HL-60 (cell line): Measurements from ENCODE around the gene PASK.
"Not testable (repeated sequence)": the region's sequence is repeated elsewhere in the genome, so short reads cannot be mapped to it uniquely, and the experiment has no call there.

ENCODE experiments used
- DNase-seq, 2 experiments: peaks; one replicate each; pipeline ENCODE4 v3.0.0-alpha.2; 2010 to 2020; ENCODE audit warnings: low read depth in 1 of 2, low spot score in 1 of 2
- H3K27ac ChIP-seq: fragments of 250-450 bp; sonication (Bioruptor Pico); replicated peaks from 2 replicates; pipeline ENCODE4 v1.5.1; 2020; ENCODE audit warnings: mild to moderate bottlenecking, moderate library complexity
- H3K27me3 ChIP-seq: fragments of 250-450 bp; sonication (Bioruptor Pico); 2 replicates; pipeline ENCODE4 v1.5.1; 2021; ENCODE audit warnings: mild to moderate bottlenecking, moderate library complexity; ENCODE audit not compliant: insufficient read depth, poor library complexity, severe bottlenecking
- H3K4me3 ChIP-seq: replicated peaks from 2 replicates; pipeline ENCODE4 v1.5.1; 2011; ENCODE audit warnings: mild to moderate bottlenecking, control low read depth, low read length; ENCODE audit not compliant: insufficient read depth
- GABPA ChIP-seq: IDR thresholded peaks from 2 replicates; pipeline ENCODE4 v1.6.1; 2012; ENCODE audit warnings: low read depth
- POLR2AphosphoS5 ChIP-seq: IDR thresholded peaks from 2 replicates; pipeline ENCODE4 v1.6.1; 2012; ENCODE audit warnings: low read depth
- SPI1 ChIP-seq: IDR thresholded peaks from 2 replicates; pipeline ENCODE4 v1.6.1; 2012; ENCODE audit warnings: low read depth, mild to moderate bottlenecking, borderline replicate concordance
- TF ChIP-seq, protein P1 (sequence below): IDR thresholded peaks from 2 replicates; pipeline ENCODE4 v1.6.1; 2012; ENCODE audit warnings: low read depth; ENCODE audit not compliant: insufficient replicate concordance
- TF ChIP-seq, protein P2 (sequence below): IDR thresholded peaks from one replicate; pipeline ENCODE4 v1.5.1; 2011; ENCODE audit warnings: low read length, control low read depth, inconsistent platforms; ENCODE audit not compliant: insufficient read depth

Gene PASK

DNA sequence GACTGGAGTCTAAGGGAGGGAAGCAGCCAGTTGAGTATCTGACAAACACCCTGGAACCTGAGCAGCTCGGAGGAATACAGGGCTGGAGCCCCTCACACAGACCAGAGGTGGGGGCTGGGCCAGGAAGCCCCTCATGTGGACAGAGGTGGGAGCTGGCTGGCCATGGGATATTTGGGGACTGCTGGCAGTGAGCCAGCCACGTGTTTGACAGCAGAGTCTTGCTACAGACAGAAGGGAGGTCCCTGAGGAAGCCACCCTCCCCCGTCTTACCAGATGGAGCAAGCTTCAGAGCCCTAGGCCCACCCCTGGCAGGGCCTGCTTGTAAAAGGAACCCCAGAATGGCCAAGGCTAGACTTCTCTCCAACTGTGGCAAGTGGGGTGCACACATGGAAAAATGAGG is 43.6 kb downstream of the PASK start:
- DNase-seq, result no peak
- no peaks in the 10 kb centered on the region for H3K27me3 ChIP-seq
- TF ChIP-seq, protein P1, sequence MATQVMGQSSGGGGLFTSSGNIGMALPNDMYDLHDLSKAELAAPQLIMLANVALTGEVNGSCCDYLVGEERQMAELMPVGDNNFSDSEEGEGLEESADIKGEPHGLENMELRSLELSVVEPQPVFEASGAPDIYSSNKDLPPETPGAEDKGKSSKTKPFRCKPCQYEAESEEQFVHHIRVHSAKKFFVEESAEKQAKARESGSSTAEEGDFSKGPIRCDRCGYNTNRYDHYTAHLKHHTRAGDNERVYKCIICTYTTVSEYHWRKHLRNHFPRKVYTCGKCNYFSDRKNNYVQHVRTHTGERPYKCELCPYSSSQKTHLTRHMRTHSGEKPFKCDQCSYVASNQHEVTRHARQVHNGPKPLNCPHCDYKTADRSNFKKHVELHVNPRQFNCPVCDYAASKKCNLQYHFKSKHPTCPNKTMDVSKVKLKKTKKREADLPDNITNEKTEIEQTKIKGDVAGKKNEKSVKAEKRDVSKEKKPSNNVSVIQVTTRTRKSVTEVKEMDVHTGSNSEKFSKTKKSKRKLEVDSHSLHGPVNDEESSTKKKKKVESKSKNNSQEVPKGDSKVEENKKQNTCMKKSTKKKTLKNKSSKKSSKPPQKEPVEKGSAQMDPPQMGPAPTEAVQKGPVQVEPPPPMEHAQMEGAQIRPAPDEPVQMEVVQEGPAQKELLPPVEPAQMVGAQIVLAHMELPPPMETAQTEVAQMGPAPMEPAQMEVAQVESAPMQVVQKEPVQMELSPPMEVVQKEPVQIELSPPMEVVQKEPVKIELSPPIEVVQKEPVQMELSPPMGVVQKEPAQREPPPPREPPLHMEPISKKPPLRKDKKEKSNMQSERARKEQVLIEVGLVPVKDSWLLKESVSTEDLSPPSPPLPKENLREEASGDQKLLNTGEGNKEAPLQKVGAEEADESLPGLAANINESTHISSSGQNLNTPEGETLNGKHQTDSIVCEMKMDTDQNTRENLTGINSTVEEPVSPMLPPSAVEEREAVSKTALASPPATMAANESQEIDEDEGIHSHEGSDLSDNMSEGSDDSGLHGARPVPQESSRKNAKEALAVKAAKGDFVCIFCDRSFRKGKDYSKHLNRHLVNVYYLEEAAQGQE, result no peak
- TF ChIP-seq, protein P2, sequence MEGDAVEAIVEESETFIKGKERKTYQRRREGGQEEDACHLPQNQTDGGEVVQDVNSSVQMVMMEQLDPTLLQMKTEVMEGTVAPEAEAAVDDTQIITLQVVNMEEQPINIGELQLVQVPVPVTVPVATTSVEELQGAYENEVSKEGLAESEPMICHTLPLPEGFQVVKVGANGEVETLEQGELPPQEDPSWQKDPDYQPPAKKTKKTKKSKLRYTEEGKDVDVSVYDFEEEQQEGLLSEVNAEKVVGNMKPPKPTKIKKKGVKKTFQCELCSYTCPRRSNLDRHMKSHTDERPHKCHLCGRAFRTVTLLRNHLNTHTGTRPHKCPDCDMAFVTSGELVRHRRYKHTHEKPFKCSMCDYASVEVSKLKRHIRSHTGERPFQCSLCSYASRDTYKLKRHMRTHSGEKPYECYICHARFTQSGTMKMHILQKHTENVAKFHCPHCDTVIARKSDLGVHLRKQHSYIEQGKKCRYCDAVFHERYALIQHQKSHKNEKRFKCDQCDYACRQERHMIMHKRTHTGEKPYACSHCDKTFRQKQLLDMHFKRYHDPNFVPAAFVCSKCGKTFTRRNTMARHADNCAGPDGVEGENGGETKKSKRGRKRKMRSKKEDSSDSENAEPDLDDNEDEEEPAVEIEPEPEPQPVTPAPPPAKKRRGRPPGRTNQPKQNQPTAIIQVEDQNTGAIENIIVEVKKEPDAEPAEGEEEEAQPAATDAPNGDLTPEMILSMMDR, result no peak
- TF ChIP-seq GABPA (no peak), SPI1 (no peak), POLR2AphosphoS5 (no peak)
- H3K27ac ChIP-seq, result no peak overlapping the region
- no peak overlapping the region for H3K4me3 ChIP-seq

DNA sequence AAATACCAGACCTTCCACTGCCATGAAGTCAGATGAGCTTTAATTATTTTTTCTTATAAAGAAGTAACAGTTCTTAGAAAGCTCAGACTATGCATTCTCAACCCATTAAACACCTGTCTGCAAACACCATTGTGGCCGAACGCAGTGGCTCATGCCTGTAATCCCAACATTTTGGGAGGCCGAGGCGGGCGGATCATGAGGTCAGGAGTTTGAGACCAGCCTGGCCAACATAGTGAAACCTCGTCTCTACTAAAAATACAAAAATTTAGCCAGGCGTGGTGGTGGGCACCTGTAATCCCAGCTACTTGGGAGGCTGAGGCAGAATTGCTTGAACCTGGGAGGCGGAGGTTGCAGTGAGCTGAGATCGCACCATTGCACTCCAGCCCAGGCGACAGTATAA is 44.7 kb downstream of the PASK start:
- not testable (repeated sequence) for H3K4me3 ChIP-seq, H3K27ac ChIP-seq, H3K27me3 ChIP-seq, DNase-seq

DNA sequence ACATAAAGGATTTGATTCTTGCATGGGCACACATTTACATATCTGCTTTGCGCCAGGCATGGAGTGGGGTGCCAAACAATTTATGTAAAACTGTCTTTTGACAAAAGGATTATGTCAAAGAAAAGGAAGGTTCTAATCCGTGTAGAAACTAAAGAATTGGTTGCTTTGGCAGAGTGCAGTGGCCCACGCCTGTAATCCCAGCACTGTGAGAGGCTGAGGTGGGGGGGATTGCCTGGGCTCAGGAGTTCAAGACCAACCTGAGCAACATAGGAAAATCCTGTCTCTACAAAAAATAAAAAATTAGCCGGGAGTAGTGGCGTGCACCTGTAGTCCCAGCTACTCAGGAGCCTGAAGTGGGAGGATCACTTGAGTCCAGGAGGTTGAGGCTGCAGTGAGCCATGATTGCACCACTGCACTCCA is 46.1 kb downstream of the PASK start:
- peak overlapping the region; percentile 85 for H3K27ac ChIP-seq
- DNase-seq, result no peak
- no peaks in the 10 kb centered on the region for H3K27me3 ChIP-seq
- TF ChIP-seq SPI1 (no peak), POLR2AphosphoS5 (no peak)
- TF ChIP-seq, protein P2, result no peak
- peak overlapping the region; percentile 88 for H3K4me3 ChIP-seq

DNA sequence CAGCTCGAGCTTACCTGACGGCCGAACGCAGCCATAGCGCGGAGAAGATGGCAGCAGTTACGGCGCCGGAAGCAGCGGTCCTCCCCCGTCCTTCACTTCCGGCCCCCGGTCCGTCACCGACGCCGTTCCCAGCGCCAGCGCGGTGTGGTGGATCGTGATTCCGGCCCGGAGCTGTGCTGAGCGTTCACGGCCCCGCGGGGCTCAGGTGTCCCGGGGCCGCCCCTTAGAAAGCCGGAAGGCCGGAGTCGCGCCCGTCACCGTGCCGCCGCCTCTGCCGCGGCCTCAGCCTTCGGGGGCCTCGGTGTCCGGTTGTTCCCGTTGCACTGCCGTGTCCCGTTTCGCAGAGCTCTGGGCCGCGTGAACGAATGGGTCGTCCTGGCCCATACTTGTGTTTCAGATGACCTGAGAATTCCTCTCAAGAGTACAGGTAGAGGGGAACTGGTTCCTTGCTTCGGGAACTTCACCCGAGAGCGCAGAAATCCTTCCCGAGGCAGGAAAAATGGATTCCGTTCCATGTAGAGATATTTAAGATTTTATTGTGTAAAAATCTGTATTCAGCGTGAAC is 47.0 kb downstream of the PASK start, which contains the start of gene MTERF4:
MTERF4 (minus strand) TSS at position 49 of the 565 bp plus-strand sequence; CDS start at position 35, 14 bp downstream.
- peak; percentile 73 to 87 for DNase-seq
- H3K27ac ChIP-seq, result peak within 1 kb of the TSS; percentile 85

More for the DNA sequence above, 47.0 kb downstream of the PASK start, which contains the start of gene MTERF4:
- peak; percentile 94 for TF ChIP-seq POLR2AphosphoS5
- no peak for TF ChIP-seq SPI1
- TF ChIP-seq, protein P1, result peak; percentile 72
- TF ChIP-seq GABPA, result peak; percentile 100
- TF ChIP-seq, protein P2, result no peak
- H3K27me3 ChIP-seq, result no peaks in the 10 kb centered on the region
- peak within 1 kb of the TSS; percentile 88 for H3K4me3 ChIP-seq
